K562 (cell line): ENCODE results near the gene TMEM107. TPM values are rescaled to one million over a fixed set of nuclear protein-coding genes. Genes with fewer than 3 reads are reported as not detected.

ENCODE experiments used
- CBX1 ChIP-seq: sonication (generic); IDR thresholded peaks from 2 replicates; pipeline ENCODE4 v1.6.1; 2016; ENCODE audit warnings: antibody characterized with exemption, low read depth, mild to moderate bottlenecking
- E2F8 ChIP-seq: fragments of 450-650 bp; IDR thresholded peaks from 2 replicates; pipeline ENCODE4 v1.7.1; 2018; ENCODE audit warnings: mild to moderate bottlenecking, low read depth; ENCODE audit not compliant: partially characterized antibody
- ELF4 ChIP-seq: fragments of 450-650 bp; formaldehyde crosslinking; IDR thresholded peaks from 2 replicates; pipeline ENCODE4 v1.4.0; 2022; ENCODE audit warnings: missing genetic modification characterization
- ESRRA ChIP-seq: fragments of 450-650 bp; IDR thresholded peaks from 2 replicates; pipeline ENCODE4 v1.6.1; 2014; ENCODE audit warnings: low read depth, mild to moderate bottlenecking, moderate library complexity, borderline replicate concordance
- GTF2A2 ChIP-seq: IDR thresholded peaks from 2 replicates; pipeline ENCODE4 v1.6.1; 2016; ENCODE audit warnings: mild to moderate bottlenecking, missing genetic modification characterization, missing compliant biosample characterization
- KAT7 ChIP-seq: sonication (generic); formaldehyde crosslinking; IDR thresholded peaks from 2 replicates; pipeline ENCODE4 v1.8.0; 2022; ENCODE audit warnings: missing genetic modification reagents, mild to moderate bottlenecking, borderline replicate concordance
- KAT8 ChIP-seq: fragments of 450-650 bp; IDR thresholded peaks from 2 replicates; pipeline ENCODE4 v1.6.1; 2016; ENCODE audit warnings: low read depth, mild to moderate bottlenecking
- KDM1A ChIP-seq, 2 experiments: fragments of 450-650 bp; IDR thresholded peaks; 2 replicates each; pipeline ENCODE4 v1.6.1; 2016; ENCODE audit warnings: mild to moderate bottlenecking in 2 of 2
- KLF13 ChIP-seq: fragments of 450-650 bp; IDR thresholded peaks from 2 replicates; pipeline ENCODE4 v1.6.1; 2016; ENCODE audit warnings: missing genetic modification characterization, low read depth, mild to moderate bottlenecking, missing compliant biosample characterization, moderate library complexity, borderline replicate concordance
- MCM7 ChIP-seq, 2 experiments: fragments of 450-650 bp; IDR thresholded peaks; 2 replicates each; pipeline ENCODE4 v1.6.1; 2016 to 2018
- MEF2D ChIP-seq: conservative IDR thresholded peaks from 2 replicates; pipeline ENCODE4 v1.6.1; 2016; ENCODE audit warnings: low read depth, missing genetic modification characterization, missing compliant biosample characterization
- NONO ChIP-seq, 2 experiments: fragments of 200-400 bp in 1 of 2; fragments of 450-650 bp in 1 of 2; formaldehyde crosslinking in 1 of 2; IDR thresholded peaks; 2 replicates each; pipeline ENCODE4 v1.6.1; 2017; ENCODE audit warnings: low read depth in 2 of 2, mild to moderate bottlenecking in 2 of 2, moderate library complexity in 2 of 2, low read length in 1 of 2
- PHB ChIP-seq: fragments of 250-450 bp; sonication (Bioruptor Pico); IDR thresholded peaks from 2 replicates; pipeline ENCODE4 v1.5.0; 2021
- PTTG1 ChIP-seq: fragments of 450-650 bp; IDR thresholded peaks from 2 replicates; pipeline ENCODE4 v1.6.1; 2016; ENCODE audit warnings: low read depth, mild to moderate bottlenecking, missing genetic modification characterization, missing compliant biosample characterization
- TEAD2 ChIP-seq: fragments of 450-650 bp; IDR thresholded peaks from 2 replicates; pipeline ENCODE4 v1.6.1; 2016; ENCODE audit warnings: missing genetic modification characterization, control low read depth, missing compliant biosample characterization
- TRIM24 ChIP-seq, 2 experiments: fragments of 450-650 bp; IDR thresholded peaks; 2 replicates each; pipeline ENCODE4 v1.6.1; 2016
- USF1 ChIP-seq: sonication (generic); formaldehyde crosslinking; IDR thresholded peaks from 2 replicates; pipeline ENCODE4 v1.9.0; 2022; ENCODE audit warnings: mild to moderate bottlenecking, missing genetic modification reagents
- ZKSCAN3 ChIP-seq: fragments of 250-450 bp; sonication (Bioruptor Pico); IDR thresholded peaks from 2 replicates; pipeline ENCODE4 v1.4.0; 2020
- ZNF77 ChIP-seq: fragments of 250-450 bp; sonication (Bioruptor Pico); IDR thresholded peaks from 2 replicates; pipeline ENCODE4 v1.5.0; 2020
- polyA plus RNA-seq, 8 experiments: library from polyadenylated mRNA; depleted of rRNA in 4 of 8; stranded (reverse) in 5 of 8; unstranded in 3 of 8; fragments of >200 nt; fragmentation: Nextera tagmentation in 2 of 8; fragmentation: Illumina TruSeq in 1 of 8; extraction: Ambion mirVana in 2 of 8; extraction: Trizol in 1 of 8; gene quantifications; 2 replicates each; pipeline versions ENCODE4 v1.2.1 to v1.2.3, GENCODE V29; 2011 to 2014; ENCODE audit warnings: inconsistent platforms in 1 of 8, missing spikeins in 1 of 8
- total RNA-seq, 7 experiments: library from RNA; depleted of rRNA in 6 of 7; stranded (reverse); fragments of >200 nt in 6 of 7; fragmentation: Illumina TruSeq in 2 of 7; extraction: Trizol in 2 of 7; gene quantifications; 2 replicates each; pipeline versions ENCODE4 v1.2.1 to v1.2.3, GENCODE V29; 2011 to 2021; ENCODE audit warnings: low replicate concordance in 1 of 7
- TF ChIP-seq, protein P1 (sequence below): fragments of 450-650 bp; formaldehyde crosslinking; IDR thresholded peaks from 2 replicates; pipeline ENCODE4 v1.4.0; 2020; ENCODE audit warnings: mild to moderate bottlenecking, moderate library complexity

The TMEM107 gene
- total and polyA plus RNA-seq, 9 of the 15 experiments (the other 6 are each of a cell fraction or from before 2014, with no cell fraction given), result 7.1 to 26.2 (median 16.9) TPM

GRCh38 chr17:8153957-8154607 is 22.1 kb downstream of the TMEM107 start (continued):
- TF ChIP-seq NONO (IDR thresholded peaks at IDR 0.05; ENCODE audit: low read depth in 2 of 2, low read length in 1 of 2) (no peak; a peak in 1 of 4 replicates), E2F8 (no peak), USF1 (CRISPR knock-in tag) (no peak), KAT7 (CRISPR knock-in tag) (no peak), TRIM24 (IDR thresholded peaks at IDR 0.05) (no peak), PTTG1 (tag) (no peak), MCM7 (IDR thresholded peaks at IDR 0.05) (no peak), PHB (no peak), ESRRA (peak; percentile 37; the same call in 1 of the 2 replicates), KDM1A (IDR thresholded peaks at IDR 0.05) (no peak), ZNF77 (CRISPR knock-in tag) (no peak), KLF13 (tag) (peak; percentile 50; the same call in 1 of the 2 replicates), KAT8 (no peak), GTF2A2 (no peak), MEF2D (no peak), ELF4 (CRISPR knock-in tag) (no peak), CBX1 (no peak), ZKSCAN3 (CRISPR knock-in tag) (no peak), TEAD2 (tag) (peak; percentile 90)
- TF ChIP-seq, protein P1, sequence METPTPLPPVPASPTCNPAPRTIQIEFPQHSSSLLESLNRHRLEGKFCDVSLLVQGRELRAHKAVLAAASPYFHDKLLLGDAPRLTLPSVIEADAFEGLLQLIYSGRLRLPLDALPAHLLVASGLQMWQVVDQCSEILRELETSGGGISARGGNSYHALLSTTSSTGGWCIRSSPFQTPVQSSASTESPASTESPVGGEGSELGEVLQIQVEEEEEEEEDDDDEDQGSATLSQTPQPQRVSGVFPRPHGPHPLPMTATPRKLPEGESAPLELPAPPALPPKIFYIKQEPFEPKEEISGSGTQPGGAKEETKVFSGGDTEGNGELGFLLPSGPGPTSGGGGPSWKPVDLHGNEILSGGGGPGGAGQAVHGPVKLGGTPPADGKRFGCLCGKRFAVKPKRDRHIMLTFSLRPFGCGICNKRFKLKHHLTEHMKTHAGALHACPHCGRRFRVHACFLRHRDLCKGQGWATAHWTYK (CRISPR knock-in tag), result no peak
